GM18951 (cell line): Measurements from ENCODE around the gene ZCCHC4.

Experiments used
- POLR2A ChIP-seq: IDR thresholded peaks from 4 replicates; pipeline ENCODE4 v1.6.1; 2011; ENCODE audit warnings: mild to moderate bottlenecking; ENCODE audit not compliant: insufficient read length, insufficient read depth; ENCODE audit errors: extremely low read depth
- in situ Hi-C: fragments of 300-500 bp; cut with MboI; formaldehyde crosslinking; loops from one replicate; pipeline ENCODE4 v1.12.0; 2022; ENCODE audit warnings: low sequenced_read_pairs, mixed read lengths, inconsistent platforms; ENCODE audit not compliant: unreplicated experiment

The ZCCHC4 gene

GRCh38 chr4:25370242-25370641 is 57.7 kb downstream of the ZCCHC4 start:
- TF ChIP-seq POLR2A: no peak
- in situ Hi-C loops: loop anchor here (25.0 kb wide), 1 partner anchor 383 kb away; no protein-coding TSS in a partner anchor

- in situ Hi-C loops: loop anchor here (25.0 kb wide), 1 partner anchor 385 kb away; no protein-coding TSS in a partner anchor
Observed at GRCh38 chr4:25372549-25372948, 60.0 kb downstream of the ZCCHC4 start.

- TF ChIP-seq POLR2A: peak; percentile 91
- in situ Hi-C loops: no loop called here
Observed at GRCh38 chr4:25376754-25377571, 64.4 kb downstream of the ZCCHC4 start, which contains the start of gene ANAPC4. TSS of gene ANAPC4 (plus strand) at chr4:25377263. CDS start at chr4:25377428, 165 bp downstream.

- in situ Hi-C loops: no loop called here
- TF ChIP-seq POLR2A: no peak
Observed at GRCh38 chr4:25377572-25378436, 65.2 kb downstream of the ZCCHC4 start.

- no peak for TF ChIP-seq POLR2A
- in situ Hi-C loops: no loop called here
Observed at GRCh38 chr4:25378437-25378743, 65.8 kb downstream of the ZCCHC4 start.

- TF ChIP-seq POLR2A: no peak
- in situ Hi-C loops: no loop called here
Observed at GRCh38 chr4:25379591-25379990, 67.0 kb downstream of the ZCCHC4 start.

- in situ Hi-C loops: no loop called here
- TF ChIP-seq POLR2A: no peak
Observed at GRCh38 chr4:25383647-25384046, 71.1 kb downstream of the ZCCHC4 start.

GRCh38 chr4:25386926-25387325 is 74.4 kb downstream of the ZCCHC4 start:
- in situ Hi-C loops: no loop called here
- TF ChIP-seq POLR2A: no peak

- in situ Hi-C loops: no loop called here
- no peak for TF ChIP-seq POLR2A
Observed at GRCh38 chr4:25397305-25397704, 84.7 kb downstream of the ZCCHC4 start.

GRCh38 chr4:25399510-25399909 is 86.9 kb downstream of the ZCCHC4 start:
- in situ Hi-C loops: no loop called here
- TF ChIP-seq POLR2A: no peak

- TF ChIP-seq POLR2A: no peak
- in situ Hi-C loops: no loop called here
Observed at GRCh38 chr4:25401066-25401465, 88.5 kb downstream of the ZCCHC4 start.

GRCh38 chr4:25402521-25402920 is 89.9 kb downstream of the ZCCHC4 start:
- in situ Hi-C loops: no loop called here

GRCh38 chr4:25403699-25404098 is 91.1 kb downstream of the ZCCHC4 start:
- TF ChIP-seq POLR2A: no peak
- in situ Hi-C loops: no loop called here

More at GRCh38 chr4:25402521-25402920, 89.9 kb downstream of the ZCCHC4 start:
- TF ChIP-seq POLR2A: no peak

- no peak for TF ChIP-seq POLR2A
- in situ Hi-C loops: no loop called here
Observed at GRCh38 chr4:25405453-25405852, 92.9 kb downstream of the ZCCHC4 start.
